ENCODE measurements around the gene SMIM15. TPM values are rescaled to one million over a fixed set of nuclear protein-coding genes. Genes with fewer than 3 reads are reported as not detected.
"Not testable (repeated sequence)": the region's sequence is repeated elsewhere in the genome, so short reads cannot be mapped to it uniquely, and the experiment has no call there.

SMIM15 gene
- total RNA-seq, 4 donors from 2014 or later: 11.3 to 41.4 (median 24.3) TPM

DNA sequence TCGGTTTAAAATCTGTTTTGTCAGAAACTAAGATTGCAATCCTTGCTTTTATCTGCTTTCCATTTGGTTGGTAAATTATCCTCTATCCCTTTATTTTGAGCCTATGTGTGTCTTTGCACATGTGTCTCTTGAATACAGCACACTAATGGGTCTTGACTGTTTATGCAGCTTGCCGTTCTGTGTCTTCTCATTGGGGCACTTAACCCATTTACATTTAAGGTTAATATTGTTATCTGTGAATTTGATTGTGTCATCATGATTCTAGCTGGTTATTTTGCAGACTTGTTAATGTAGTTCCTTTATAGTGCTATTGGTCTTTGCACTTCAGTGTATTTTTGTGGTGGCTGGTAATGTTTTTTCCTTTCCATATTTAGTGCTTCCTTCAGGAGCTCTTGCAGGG, 36.3 kb upstream of the SMIM15 start:
- TF ChIP-seq POLR2A (IDR thresholded peaks at IDR 0.05): no peak
- Histone ChIP-seq H3K9me3 (no peaks in the 10 kb centered on the region), H3K4me3 (no peak overlapping the region), H3K36me3 (no peaks in the 10 kb centered on the region), H3K27ac (no peak overlapping the region), H3K27me3 (no peaks in the 10 kb centered on the region), H3K4me1 (no peaks in the 10 kb centered on the region)
- no peak for DNase-seq
- intact Hi-C loops (cut with DNase I; ENCODE audit: low total_unique reads): no loop called here

DNA sequence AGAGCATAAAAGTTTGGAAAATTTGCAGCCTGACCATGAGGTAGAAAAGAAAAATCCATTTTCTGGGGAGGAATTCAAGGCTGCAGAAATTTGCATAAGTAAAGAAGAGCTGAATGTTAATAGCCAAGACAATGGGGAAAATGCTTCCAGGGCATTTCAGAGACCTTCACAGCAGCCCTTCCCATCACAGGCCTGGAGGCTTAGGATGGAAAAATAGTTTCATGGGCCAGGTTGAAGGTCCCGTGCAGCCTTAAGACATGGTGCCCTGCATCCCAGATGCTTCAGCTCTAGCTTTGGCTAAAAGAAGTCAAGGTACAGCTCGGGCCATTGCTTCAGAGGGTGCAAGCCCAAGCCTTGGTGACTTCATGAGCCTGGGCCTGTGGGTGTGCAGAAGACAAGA, 25.6 kb upstream of the SMIM15 start:
- not testable (repeated sequence) for H3K9me3 ChIP-seq, DNase-seq, H3K27ac ChIP-seq

GRCh38 chr5:61187352-61187751, 25.1 kb upstream of the SMIM15 start:
- H3K36me3 ChIP-seq; H3K9me3 ChIP-seq; H3K4me3 ChIP-seq; intact Hi-C loops (cut with DNase I; ENCODE audit: low total_unique reads); H3K4me1 ChIP-seq; H3K27me3 ChIP-seq; H3K27ac ChIP-seq; DNase-seq: not testable (repeated sequence)

More for the DNA sequence above, 25.6 kb upstream of the SMIM15 start:
- H3K4me3 ChIP-seq; H3K36me3 ChIP-seq; H3K4me1 ChIP-seq; intact Hi-C loops (cut with DNase I; ENCODE audit: low total_unique reads); H3K27me3 ChIP-seq: not testable (repeated sequence)

DNA sequence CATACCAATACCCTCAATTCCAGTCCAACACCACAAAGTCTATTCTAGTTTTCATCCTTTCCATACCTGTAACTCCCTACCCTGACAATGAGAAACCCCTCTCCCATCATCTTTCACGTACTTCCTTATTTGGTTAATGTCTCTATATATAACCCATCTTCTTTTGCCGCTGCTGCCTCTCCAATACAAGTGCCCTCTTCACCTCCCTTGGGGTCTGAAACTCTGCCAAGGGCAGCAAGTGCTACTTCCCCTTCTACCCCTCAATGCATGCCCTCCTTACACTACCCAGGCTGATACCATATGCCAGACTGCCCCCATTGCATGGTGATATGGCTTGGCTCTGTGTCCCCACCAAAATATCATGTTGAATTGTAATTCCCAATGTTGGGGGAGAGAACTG, 24.4 kb upstream of the SMIM15 start:
- DNase-seq: no peak
- no peak overlapping the region for H3K27ac ChIP-seq
- intact Hi-C loops (cut with DNase I; ENCODE audit: low total_unique reads): no loop called here
- no peak overlapping the region for H3K4me3 ChIP-seq
- H3K36me3 ChIP-seq: no peaks in the 10 kb centered on the region
- H3K9me3 ChIP-seq: no peaks in the 10 kb centered on the region
- TF ChIP-seq CTCF (IDR thresholded peaks at IDR 0.05): no peak
- TF ChIP-seq POLR2A (IDR thresholded peaks at IDR 0.05): no peak
- no peaks in the 10 kb centered on the region for H3K27me3 ChIP-seq
- H3K4me1 ChIP-seq: no peaks in the 10 kb centered on the region

- no peaks in the 10 kb centered on the region for H3K36me3 ChIP-seq
- no peak overlapping the region for H3K27ac ChIP-seq
- H3K27me3 ChIP-seq: no peaks in the 10 kb centered on the region
- no peaks in the 10 kb centered on the region for H3K9me3 ChIP-seq
- no peak for DNase-seq
- H3K4me3 ChIP-seq: no peak overlapping the region
- intact Hi-C loops (cut with DNase I; ENCODE audit: low total_unique reads): no loop called here
- TF ChIP-seq POLR2A (IDR thresholded peaks at IDR 0.05) (no peak), CTCF (IDR thresholded peaks at IDR 0.05) (no peak)
- H3K4me1 ChIP-seq: no peaks in the 10 kb centered on the region
Observed at GRCh38 chr5:61184708-61185107, 22.4 kb upstream of the SMIM15 start.

GRCh38 chr5:61183538-61183937, 21.3 kb upstream of the SMIM15 start:
- no peaks in the 10 kb centered on the region for H3K4me1 ChIP-seq
- intact Hi-C loops (cut with DNase I; ENCODE audit: low total_unique reads): no loop called here
- no peak for DNase-seq
- H3K36me3 ChIP-seq: no peaks in the 10 kb centered on the region
- TF ChIP-seq POLR2A (IDR thresholded peaks at IDR 0.05) (no peak), CTCF (IDR thresholded peaks at IDR 0.05) (no peak)
- no peaks in the 10 kb centered on the region for H3K27me3 ChIP-seq
- H3K9me3 ChIP-seq: no peaks in the 10 kb centered on the region
- H3K4me3 ChIP-seq: no peak overlapping the region
- no peak overlapping the region for H3K27ac ChIP-seq

DNA sequence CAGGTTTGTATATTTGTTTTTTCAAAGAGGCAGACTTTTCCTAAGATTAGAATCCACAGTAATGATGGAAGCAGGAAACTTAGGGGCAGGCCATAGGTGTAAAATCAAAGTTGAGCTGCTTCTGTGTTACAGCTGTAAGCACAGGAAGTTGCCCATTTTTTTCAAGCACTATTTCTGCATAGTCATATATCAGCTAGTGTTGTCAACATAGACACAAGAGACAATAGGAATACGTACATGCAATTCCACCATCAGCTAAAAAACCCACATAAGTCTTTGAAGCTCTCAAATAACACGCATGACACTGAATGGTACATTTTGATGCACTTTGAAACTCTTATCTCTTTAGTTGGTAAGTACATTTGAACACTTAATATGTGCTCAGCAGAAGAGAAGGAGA, 20.2 kb upstream of the SMIM15 start:
- Histone ChIP-seq H3K27ac (no peak overlapping the region), H3K27me3 (no peaks in the 10 kb centered on the region), H3K9me3 (no peaks in the 10 kb centered on the region), H3K36me3 (no peaks in the 10 kb centered on the region), H3K4me1 (no peaks in the 10 kb centered on the region), H3K4me3 (no peak overlapping the region)
- intact Hi-C loops (cut with DNase I; ENCODE audit: low total_unique reads): no loop called here
- no peak for DNase-seq
- no peak for TF ChIP-seq POLR2A (IDR thresholded peaks at IDR 0.05)
- no peak for TF ChIP-seq CTCF (IDR thresholded peaks at IDR 0.05)
